Kasumi-1 (cell line): ENCODE data around the gene BANP.
"Not testable (repeated sequence)": the region's sequence is repeated elsewhere in the genome, so short reads cannot be mapped to it uniquely, and the experiment has no call there.

Experiments used
- DNase-seq, 2 experiments: peaks; one replicate each; lab custom pipeline; 2025; lab: John Stamatoyannopoulos, UW

The BANP gene

DNA sequence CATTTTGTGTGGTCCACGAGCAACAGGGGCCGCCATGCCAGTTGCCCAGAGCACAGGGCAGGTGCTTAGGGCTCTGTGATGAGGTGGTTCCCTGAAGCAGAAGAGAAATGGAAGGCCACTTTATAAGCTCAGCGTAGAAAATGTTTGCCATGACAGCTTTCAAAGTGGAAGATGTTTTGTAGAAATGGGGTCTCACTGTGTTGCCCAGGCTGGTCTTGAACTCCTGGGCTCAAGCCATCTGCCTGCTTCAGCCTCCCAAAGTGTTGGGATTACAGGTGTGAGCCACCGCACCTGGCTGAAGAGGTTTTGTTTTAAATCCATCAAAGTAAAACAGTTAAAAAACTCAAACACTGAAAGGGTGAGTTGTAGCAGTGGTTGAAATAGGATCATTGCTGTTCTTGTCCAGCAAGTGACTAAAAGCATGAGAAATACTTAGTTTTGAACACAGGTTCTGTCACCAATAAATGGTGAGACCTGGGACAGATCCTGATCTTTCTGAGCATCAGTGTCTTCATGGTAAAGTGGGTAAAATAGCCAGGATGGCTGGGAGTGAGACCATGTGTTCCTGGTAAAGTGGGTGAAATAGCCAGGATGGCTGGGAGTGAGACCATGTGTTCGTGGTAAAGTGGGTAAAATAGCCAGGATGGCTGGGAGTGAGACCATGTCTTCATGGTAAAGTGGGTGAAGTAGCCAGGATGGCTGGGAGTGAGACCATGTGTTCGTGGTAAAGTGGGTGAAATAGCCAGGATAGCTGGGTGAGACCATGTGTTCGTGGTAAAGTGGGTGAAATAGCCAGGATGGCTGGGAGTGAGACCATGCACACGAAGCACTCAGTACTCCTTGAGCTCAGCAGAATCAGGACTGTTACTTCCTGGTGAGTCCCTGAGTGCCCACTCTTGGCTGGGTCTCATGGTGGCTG lies 46.0 kb downstream of the BANP start:
- no peak for DNase-seq

GRCh38 chr16:87998184-87998793 lies 47.1 kb downstream of the BANP start:
- DNase-seq = not testable (repeated sequence)

DNA sequence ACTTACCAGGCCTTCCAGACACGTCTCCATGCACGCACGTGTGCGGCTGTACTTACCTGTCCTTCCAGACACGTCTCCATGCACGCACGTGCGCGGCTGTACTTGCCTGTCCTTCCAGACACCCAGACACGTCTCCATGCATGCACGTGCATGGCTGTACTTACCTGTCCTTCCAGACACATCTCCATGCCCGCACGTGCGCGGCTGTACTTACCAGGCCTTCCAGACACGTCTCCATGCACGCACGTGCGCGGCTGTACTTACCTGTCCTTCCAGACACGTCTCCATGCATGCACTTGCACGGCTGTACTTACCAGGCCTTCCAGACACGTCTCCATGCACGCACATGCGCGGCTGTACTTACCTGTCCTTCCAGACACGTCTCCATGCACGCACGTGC lies 47.8 kb downstream of the BANP start:
- not testable (repeated sequence) for DNase-seq

GRCh38 chr16:88002211-88002610 lies 51.0 kb downstream of the BANP start:
- DNase-seq = no peak

DNA sequence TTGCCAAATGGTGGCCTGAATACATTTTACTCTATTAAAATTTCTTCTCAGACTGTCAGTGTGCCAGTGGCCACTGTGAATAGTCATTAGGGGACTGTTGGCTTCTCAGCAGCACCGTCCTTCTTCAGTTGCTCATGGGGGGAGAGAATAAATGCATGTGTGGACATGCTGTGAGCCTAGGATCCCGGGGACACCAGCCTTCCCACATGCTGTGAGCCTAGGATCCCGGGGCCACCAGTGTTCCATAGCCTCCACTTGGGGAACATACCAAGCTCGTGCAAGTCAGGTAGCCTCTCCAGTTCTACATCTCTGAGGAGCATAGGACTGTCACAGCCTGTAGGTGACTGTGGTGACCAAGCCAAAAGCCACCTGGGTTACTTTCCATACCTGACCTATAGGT lies 51.5 kb downstream of the BANP start:
- DNase-seq = no peak

- no peak for DNase-seq
Observed at GRCh38 chr16:88003316-88003715, 52.1 kb downstream of the BANP start.

DNA sequence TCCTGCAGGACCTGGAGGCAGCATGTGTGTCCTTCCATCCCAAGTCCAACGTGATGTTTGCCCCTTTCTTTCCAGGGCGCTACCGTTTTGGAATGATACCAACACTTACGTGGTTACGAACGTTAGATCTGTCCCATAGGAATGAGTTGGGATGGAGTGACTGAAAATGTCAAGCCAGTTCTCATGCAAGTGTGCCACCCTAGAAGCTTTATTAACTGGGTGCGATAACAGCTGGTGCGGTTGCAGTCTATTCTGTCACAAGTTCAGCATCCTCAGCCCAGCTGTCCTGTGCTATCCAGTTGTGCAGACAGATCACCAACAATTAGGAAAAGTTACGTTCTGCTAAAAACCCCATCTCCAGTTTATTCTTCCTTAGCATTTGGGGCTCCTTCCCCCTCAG lies 52.5 kb downstream of the BANP start:
- DNase-seq = no peak

DNA sequence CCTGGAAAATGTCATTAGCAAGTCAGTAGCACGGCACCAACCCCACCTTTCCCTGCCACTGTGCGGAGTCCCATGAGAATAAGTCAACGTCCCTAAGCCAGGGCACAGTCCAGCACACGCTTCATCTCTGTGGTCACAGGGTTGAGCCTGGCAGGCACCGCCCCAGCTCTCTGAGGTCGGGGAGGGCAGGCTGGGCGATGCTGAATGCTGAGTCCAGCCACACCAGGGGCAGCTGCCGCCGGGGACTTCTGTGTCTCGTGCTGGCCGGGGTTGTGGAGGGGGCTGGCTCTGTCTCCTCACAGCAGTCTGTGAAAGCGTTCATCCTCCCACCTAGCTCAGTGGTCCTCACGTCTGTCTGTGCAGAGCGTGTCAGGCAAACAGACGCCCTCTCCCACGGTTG lies 53.2 kb downstream of the BANP start:
- no peak for DNase-seq

DNA sequence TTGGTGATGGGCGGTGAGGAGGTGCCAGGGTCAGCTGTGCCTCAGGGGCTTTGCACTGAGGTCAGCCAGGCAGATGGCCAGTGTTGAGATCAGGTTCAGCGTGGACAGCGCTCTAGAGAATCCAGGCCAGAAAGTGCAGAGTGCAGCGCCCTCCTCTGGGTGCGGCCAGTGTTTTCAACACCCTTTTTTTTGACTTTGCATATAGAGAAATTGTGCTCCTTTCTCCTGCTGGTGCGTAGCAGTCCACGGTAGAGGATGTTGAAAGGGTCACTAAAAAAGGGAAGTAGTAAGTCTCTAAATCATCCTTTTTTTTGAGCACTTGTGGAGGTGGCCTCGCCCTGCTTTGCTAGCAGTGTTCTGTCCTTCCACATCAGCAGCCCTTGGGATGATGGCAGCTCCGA lies 53.9 kb downstream of the BANP start:
- peak; percentile 68 to 72 for DNase-seq

DNA sequence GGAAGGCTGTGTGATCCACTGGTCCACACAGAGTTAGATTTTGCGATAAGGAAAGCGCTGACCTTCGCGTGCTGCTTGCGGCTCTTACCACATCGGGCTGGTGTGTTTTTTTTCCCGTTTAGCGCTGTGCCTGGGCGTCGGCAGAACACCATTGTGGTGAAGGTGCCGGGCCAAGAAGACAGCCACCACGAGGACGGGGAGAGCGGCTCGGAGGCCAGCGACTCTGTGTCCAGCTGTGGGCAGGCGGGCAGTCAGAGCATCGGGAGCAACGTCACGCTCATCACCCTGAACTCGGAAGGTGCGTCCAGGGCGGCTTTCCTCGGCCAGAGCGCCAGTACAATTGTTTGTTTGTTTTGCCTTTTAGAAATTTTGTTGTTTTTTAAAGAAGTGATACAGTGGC lies 54.7 kb downstream of the BANP start:
- no peak for DNase-seq

GRCh38 chr16:88007321-88007731 lies 56.1 kb downstream of the BANP start:
- DNase-seq = no peak

GRCh38 chr16:88008840-88009239 lies 57.6 kb downstream of the BANP start:
- peak in 1 of 2 experiments; percentile 22 for DNase-seq

- DNase-seq = no peak
Observed at GRCh38 chr16:88009563-88010342, 58.5 kb downstream of the BANP start.

DNA sequence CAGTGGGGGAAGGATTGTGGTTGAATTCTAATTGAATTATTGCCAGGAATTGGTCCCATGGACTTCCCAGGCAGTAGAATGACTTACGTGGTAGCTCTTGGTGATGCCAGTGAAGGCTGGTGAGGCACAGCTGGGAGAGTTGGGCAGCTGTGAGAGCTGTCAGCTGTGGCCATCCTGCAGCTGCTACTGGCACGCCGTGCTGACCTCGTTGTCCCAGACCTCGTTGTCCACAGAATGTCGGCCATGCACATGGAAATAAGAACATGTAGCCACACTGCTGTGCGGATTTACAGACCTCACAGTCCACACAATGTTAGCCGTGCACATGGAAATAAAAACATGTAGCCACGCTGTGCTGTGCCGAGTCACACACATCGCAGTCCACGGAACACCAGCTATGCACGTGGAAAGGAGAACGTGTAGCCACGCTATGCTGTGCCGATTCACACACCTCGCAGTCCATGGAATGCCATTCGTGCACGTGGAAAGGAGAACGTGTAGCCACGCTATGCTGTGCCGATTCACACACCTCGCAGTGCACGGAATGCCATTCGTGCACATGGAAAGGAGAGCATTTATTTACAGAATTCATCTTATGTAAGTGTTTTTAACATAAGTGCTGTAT lies 59.2 kb downstream of the BANP start:
- DNase-seq = no peak

- no peak for DNase-seq
Observed at GRCh38 chr16:88010968-88011483, 59.8 kb downstream of the BANP start.

DNA sequence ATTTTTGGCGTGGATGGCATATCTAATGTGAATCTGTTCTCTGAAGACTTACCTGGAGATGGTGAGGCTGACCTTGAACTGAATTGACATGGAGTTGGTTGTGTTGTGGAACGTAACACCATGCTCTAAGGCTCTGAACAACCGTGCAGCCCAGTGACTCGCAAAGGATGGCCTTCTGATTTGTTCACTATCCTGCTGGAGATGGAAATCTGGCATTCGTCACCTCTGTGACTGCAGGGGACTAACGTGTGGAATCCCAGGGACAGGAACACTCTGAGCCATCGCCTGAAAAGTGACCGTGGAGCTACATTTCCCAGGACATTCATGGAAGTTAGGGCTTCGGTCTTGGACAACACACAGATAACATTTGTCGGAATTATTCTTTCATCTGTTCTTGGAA lies 61.1 kb downstream of the BANP start:
- no peak for DNase-seq

- DNase-seq = no peak
Observed at GRCh38 chr16:88013091-88013609, 61.9 kb downstream of the BANP start.

GRCh38 chr16:88013766-88014251 lies 62.6 kb downstream of the BANP start:
- DNase-seq = no peak

GRCh38 chr16:88014252-88014781 lies 63.1 kb downstream of the BANP start:
- DNase-seq = no peak

- DNase-seq = no peak
Observed at GRCh38 chr16:88014954-88015805, 63.9 kb downstream of the BANP start.
